Middle frontal gyrus (tissue), 1 donor: Measurements from ENCODE around the gene KRTAP22-2.
A peak's percentile ranks its signal among the peaks of the same experiment; 100 is the strongest.

Experiments
- DNase-seq: peaks from one replicate; pipeline ENCODE4 v3.0.0-alpha.2; 2015; ENCODE audit warnings: low spot score; ENCODE audit errors: extremely low spot score

KRTAP22-2 gene

DNA sequence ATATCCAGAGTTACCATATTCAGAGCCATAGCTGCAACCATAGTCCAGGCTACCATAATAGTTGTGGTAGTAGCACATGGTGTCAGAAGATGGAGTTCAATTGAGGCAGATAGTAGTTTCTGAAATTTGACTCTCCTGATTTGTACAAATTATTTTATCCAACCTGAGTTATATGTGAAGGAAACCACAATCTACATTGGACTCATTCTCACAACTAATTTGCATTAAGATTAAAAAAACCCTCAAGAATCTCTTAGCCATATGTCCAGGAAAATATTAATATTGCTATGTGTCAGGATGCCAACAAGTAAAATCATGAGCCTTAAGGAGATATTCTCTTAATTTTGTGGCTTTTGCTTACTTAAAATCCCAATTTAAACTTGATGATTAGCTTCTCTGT lies at the start of gene KRTAP22-2:
Gene KRTAP22-2, minus strand, starts transcription at position 101 of the 400 bp plus-strand sequence.
- DNase-seq: no peak

DNA sequence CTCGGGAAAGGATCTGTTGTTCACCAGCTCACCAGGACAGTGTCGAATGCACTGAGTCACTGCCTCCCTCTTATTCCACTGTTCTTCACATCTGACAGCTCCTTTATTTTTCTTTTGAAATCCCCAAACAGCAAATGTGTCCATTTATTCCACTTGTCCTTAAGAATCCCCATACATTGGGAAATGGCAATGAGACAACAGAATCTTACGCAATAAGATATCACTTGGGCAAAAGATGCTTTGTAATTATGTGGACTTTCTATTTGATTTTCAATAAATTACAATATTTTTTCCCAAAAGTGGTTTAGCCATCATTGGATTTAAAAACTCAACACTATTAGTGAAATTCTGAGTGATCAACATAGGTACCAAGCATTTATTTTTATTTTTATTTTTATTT lies 48.5 kb upstream of the KRTAP22-2 start:
- DNase-seq: no peak

DNA sequence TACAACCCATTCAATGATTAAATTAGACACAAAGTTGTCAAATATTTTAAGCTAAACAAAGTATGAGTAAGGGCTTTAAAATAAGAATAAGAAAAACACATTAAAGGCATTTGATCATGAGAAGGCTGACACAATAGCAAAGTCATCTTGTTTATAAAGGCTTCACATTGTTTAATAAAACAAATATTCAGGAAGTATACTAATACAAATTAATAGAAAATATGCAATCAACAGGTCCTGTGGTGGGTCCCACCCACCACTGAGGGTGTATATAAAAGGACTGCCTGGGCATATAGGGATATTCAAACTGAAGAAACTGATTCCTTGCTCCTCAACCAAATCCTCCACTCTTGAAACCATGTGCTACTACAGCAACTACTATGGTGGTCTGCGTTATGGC lies 44.7 kb upstream of the KRTAP22-2 start, which contains the start of gene KRTAP20-2:
Gene KRTAP20-2, plus strand, starts transcription at position 301 of the 400 bp plus-strand sequence. Its CDS starts 58 bp downstream, at position 359.
- DNase-seq: no peak

DNA sequence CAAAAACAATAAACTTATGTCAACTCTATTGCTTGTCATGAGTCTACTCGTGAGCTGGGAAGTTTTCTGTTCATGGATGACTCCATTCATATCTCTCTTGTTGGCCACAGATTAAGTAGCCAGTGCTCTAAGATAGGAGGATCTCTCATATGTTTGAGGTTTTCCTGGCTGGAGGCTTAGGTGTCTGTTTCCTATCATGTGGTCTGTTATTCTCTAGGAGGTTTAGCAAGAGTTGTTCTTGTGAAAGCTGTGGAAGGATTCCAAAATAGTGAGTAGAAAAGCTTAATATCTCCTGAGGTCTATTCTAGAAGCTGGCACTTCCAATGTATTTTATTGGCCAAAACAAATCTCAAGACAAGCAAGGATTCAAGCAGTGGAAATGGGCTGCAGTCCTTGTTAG lies 39.0 kb upstream of the KRTAP22-2 start:
- no peak for DNase-seq

- DNase-seq: no peak
Measured at GRCh38 chr21:30628109-30628508, 37.9 kb upstream of the KRTAP22-2 start.

- no peak for DNase-seq
Measured at GRCh38 chr21:30625449-30626165, 35.4 kb upstream of the KRTAP22-2 start.

DNA sequence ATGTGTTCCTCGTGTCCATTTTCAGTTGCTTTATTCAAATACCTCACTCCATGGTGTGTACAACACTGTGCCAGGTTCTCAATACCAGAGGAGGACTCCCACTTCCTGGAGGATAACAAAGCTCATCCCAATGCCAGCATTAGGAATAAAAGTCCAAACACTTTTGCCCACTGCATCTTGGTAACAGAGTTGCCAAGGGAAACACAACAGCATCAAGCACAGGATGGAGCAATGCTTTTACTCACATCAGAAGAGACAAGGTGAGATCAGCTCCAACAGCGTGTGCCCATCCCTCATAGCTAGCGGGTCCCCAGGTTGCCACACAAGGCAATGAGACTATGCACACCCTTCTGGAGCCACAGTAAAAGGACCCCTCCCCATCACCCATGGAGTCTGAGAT lies 33.2 kb upstream of the KRTAP22-2 start:
- no peak for DNase-seq

DNA sequence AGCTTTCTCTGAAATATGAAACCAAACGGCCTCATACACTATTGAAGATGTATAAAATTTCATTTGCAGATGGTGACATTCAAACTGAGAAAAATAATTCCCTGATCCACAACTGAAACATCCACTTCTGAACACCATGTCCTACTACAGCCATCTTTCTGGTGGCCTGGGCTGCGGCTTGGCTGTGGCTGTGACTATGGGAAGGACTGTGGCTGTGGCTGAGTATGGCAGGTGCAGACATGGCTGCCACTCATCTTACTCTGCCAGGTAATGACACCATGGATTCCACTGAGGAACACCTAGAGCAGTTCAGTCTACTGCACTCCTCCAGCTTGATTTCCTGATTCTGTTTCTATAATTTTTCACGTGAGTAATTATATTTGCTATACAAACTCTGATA lies 30.3 kb upstream of the KRTAP22-2 start, which contains the start of gene KRTAP20-4:
Gene KRTAP20-4, plus strand, starts transcription at position 106 of the 400 bp plus-strand sequence.
- DNase-seq: no peak

DNA sequence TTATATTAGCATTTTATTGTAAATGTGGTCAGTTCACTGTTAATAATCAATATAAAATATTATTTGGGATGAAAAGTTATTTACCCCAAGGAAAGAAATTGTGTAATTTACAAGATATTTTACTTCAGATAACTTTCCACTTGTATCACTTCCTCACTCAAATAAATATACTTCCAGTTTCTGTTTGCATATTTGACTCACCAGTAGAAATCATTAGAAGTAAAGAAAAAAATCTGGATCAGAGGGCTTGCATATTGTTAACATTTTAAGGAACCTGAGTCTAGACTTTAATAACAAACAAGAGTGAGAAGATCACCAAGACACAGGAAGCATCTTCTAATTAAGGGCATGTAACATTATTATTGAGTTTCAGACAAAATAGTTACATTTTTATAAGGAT lies 29.9 kb upstream of the KRTAP22-2 start:
- no peak for DNase-seq

DNA sequence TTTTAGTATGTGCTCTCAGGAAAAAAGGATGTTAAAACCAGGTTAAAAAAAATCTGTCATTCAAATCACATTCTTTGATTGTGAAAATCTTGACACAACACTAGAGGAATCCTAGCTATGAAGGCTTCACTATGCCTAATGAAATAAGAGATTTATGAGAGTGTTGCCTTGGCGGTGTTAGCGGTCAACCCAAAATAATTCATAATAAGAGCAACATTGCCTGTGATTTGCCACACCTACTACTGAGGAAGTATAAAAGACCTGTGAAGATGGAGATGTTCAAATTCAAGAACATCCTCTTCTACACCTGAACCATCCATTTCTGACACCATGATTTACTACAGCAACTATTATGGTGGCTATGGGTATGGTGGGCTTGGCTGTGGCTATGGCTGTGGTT lies 25.9 kb upstream of the KRTAP22-2 start, which contains the start of gene KRTAP20-1:
Gene KRTAP20-1, plus strand, starts transcription at position 301 of the 400 bp plus-strand sequence. Its CDS starts 30 bp downstream, at position 331.
- no peak for DNase-seq

DNA sequence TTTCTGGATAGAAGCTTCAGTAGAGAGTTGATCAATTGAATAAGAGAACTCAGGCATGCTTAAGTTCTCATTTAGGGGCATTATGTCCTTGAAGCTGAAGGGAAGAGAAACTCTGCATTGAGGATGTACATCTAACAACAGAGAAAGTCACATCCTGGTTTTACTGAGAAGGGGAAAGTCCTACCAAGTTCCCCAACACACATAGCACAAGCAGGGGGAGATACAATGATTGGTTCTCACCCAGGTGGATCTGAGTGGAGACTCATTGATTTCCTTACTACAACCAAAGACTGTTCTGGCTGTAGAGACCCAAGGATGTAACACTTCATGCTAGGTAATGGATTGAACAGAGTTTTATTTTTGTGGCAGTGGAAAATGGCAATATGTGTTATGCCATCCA lies 25.0 kb upstream of the KRTAP22-2 start:
- no peak for DNase-seq

DNA sequence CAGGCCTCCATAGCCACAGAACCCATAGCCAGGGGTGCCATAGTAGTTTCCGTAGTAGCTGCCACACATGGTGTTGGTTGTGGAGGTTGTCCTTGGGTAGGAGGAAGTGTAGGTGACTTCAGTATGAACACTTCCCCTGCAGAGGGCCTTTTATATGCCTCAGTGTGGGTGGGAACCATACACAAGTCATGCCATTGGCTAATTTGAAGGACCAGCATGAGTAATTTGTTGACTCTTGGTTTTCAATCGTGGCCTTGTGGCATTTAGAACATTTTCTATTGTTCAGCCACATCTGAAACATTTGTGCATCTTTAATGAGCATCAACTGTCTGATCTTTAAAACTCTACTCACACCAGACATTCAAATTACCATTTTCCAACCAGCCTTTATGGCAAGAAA lies 23.6 kb upstream of the KRTAP22-2 start, which contains the start of gene KRTAP6-1:
Gene KRTAP6-1, minus strand, starts transcription at position 95 of the 400 bp plus-strand sequence. Its CDS starts 26 bp downstream, at position 69.
- no peak for DNase-seq

DNA sequence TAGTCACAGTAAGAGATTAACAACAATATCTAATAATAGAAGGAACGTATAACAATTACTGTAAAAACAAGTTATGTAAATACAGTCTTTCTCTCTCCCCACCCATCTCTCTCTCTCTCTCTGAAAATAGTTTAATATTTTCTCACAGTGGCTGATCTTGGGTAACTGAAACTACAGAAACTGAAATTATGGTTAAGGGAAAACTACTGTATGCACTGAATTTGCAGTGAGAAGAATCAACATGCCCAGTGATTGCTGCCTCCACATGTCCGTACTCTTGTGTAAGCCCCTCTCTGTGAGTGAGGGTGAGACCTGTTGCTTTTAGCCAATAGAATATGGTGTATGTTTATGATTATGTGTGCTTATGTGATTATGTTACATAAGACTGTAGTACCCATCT lies 21.9 kb upstream of the KRTAP22-2 start:
- DNase-seq: no peak

DNA sequence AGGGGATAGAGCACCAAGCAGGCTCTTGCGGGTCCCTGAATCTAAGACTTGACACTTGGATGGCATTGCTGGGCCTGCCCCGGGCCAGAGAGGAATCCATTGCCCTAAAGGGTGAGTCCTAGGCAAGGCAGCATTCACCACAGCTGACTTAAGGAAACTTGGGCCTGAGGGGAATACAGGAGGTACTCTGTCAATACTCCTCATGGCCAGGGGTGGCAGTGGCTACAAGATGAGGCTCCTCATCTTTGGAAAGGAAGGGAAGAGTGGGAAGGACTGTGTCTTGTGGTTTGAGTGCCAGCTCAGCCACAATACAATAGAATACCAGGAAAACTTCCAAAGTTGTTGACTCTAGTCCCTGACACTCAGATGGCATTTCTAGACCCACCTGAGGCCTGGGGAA lies 15.8 kb upstream of the KRTAP22-2 start:
- DNase-seq: no peak

DNA sequence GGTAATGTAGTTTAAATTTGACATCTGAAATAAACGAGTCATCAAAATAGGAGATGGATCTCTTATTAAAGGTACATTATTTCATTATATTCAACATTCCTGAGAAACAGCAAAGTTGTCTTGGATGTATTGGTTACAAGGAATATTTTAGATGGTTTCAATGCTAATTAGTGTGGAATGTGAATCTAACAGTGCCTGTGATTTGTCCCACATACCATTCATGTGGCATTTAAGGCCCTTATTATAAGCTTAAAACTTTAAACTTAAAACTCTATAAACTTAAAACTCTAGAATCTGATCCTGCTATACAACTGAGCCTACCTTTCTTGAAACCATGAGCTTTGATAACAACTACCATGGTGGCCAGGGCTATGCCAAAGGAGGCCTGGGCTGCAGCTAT lies 10.6 kb upstream of the KRTAP22-2 start, which contains the start of gene KRTAP22-1:
Gene KRTAP22-1, plus strand, starts transcription at position 301 of the 400 bp plus-strand sequence.
- no peak for DNase-seq

GRCh38 chr21:30598802-30599201 lies 8.6 kb upstream of the KRTAP22-2 start, which contains the start of gene KRTAP6-2:
Gene KRTAP6-2, minus strand, starts transcription at chr21:30598902. Its CDS starts 28 bp downstream, at chr21:30598874.
- DNase-seq: no peak

DNA sequence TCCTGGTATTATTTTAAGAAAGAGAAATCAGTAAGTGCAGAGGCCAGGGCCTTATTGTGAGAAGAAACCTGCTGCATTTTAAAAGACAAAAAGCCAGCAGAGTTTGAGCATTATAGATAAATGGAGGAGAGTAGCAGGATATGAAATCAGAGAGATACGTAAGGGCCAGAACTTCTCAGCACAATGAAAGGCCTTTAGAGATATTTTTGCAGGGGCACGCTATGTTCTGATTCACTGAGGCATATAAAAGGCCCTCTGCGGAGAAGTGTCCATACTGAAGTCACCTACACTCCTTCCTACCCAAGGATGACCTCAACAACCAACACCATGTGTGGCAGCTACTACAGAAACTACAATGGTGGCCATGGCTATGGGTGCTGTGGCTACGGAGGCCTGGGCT lies 1.9 kb upstream of the KRTAP22-2 start, which contains the start of gene KRTAP6-3:
Gene KRTAP6-3, plus strand, starts transcription at position 301 of the 400 bp plus-strand sequence. Its CDS starts 6 bp downstream, at position 307.
- no peak for DNase-seq

GRCh38 chr21:30582870-30583269 lies 7.3 kb downstream of the KRTAP22-2 start:
- no peak for DNase-seq

DNA sequence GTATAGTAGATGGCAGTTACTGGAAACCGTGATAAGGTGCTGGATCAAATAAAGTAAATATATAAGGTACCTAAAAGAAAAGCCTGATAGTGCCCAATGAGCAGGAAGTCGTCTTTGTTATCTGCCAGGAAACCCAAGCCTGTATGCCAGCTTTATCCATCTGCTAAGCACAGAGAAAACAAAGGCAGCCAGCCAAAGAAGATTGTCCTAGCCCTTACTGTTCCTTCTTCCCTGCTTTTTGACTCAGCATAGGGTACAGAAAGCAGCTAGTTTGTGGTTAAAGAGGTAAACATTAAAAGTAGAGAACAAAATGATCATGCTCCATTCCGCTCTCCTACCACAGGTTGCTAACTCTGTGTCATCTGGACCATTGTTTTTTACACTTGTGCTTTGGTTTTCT lies 10.1 kb downstream of the KRTAP22-2 start:
- DNase-seq: no peak

DNA sequence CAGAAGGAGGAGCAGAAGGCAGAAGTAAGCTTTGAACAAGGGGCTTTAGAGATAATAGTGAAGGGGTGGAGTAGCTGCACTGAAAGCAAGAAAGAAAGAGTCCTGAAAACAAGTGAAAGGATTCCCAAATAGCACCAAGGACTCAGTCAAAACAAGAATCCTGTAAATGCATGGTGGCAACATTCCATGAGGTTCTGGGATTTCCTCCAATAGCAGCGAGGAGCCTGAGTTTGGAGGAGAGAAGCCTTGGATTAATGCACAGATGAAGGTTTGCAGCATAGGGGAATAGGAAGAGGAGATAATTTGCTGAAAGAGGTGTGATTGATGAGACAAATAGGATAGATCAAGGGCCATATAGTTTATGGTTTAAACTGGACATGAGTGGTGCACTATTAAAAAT lies 10.9 kb downstream of the KRTAP22-2 start:
- DNase-seq: peak; percentile 20

DNA sequence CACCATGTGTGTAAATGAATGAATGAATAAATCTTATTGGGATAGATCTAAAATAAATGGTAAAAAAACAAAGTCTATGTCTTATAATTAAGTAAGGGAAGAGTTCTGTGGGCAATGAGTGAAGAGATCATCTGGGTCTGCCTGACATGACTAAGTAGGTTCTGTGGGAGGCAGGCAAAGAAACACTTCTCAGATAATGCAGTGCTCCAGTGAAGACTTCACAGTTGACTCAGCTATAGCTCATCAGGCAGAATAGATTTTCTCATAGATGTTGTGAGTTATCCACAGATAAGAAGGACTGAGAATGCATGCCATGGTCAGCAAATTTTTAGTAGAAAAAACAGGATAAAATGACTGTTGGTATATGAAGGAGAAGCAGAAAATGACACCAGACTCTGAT lies 12.4 kb downstream of the KRTAP22-2 start:
- no peak for DNase-seq

DNA sequence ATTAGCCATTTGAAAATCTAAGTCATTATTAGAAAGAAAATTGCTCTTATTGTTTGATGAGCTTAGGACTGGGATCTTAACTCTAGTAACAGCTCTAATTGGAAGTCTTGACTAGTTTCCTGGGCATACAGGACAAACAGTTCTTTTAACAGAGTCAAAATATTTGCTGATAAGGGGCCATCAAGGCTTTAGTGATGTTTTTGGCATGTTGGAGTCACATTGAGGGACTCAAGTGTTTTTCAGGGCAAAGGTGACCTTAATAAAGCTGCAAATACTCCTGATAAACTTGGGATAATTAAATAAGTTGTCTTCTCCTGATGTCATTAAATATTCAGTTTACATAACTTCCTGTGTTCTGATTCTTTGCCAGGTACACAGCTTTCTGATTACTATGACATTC lies 22.6 kb downstream of the KRTAP22-2 start:
- no peak for DNase-seq

- no peak for DNase-seq
Measured at GRCh38 chr21:30563630-30564029, 26.6 kb downstream of the KRTAP22-2 start.
